HG03457 (cell line): ENCODE data around the gene MT1B.
"Not testable (repeated sequence)": the region's sequence is repeated elsewhere in the genome, so short reads cannot be mapped to it uniquely, and the experiment has no call there.

Experiments used
- ATAC-seq: cut with Tn5 transposase; IDR thresholded peaks from one replicate; pipeline ENCODE4 v1.9.1; 2021; ENCODE audit warnings: moderate number of reproducible peaks; ENCODE audit not compliant: unreplicated experiment

MT1B gene

GRCh38 chr16:56665286-56666261 is 13.9 kb downstream of the MT1B start:
- ATAC-seq: not testable (repeated sequence)

- ATAC-seq: no peak
Observed at GRCh38 chr16:56667581-56668571, 16.2 kb downstream of the MT1B start, which contains the start of gene MT1G. TSS of gene MT1G (minus strand) at chr16:56668065. CDS start at chr16:56667993, 72 bp downstream.

DNA sequence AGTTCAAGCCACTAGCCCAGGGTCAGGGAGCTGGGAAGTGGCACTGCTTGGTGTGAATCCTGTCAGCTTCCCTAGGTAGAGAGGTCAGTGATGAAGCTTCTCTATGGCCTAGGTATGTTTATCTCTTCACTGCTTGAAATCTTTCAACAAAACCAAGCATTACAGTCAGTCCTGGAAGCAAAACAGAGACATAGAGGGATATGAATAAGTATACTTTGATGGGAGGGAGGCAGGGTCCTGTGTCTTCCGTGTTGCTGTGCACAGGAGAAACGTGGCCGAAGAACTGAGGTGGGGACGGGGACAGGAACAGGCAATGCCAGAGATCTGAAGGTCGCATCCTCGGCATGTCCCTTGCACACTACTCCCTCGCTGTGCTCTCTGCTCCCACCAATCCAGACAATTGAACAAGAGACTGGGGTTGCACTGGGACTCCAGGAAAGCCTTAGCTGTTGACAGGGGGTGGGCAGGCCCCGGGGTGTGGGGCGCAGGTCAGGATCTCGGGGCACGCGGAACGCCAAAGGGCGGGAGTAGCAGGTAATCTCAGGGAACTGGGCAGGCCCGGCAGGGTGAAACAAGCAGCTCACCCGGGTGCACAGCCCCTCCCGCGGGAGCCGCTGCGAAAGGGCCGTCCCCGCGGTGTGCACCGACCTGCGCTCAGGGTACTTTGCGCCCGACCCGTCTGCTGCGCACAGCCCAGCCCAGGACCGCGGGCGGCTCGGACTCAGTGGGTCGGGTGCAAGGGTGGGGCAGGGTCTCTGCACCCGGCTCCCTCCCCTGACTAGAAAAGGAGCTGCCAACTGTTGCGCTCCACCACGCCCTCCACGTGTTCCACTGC is 17.5 kb downstream of the MT1B start, which contains the start of gene MT1H:
TSS of gene MT1H (plus strand) at position 810 of the 835 bp plus-strand sequence. CDS start 71 bp downstream, outside the sequence.
- ATAC-seq: no peak

DNA sequence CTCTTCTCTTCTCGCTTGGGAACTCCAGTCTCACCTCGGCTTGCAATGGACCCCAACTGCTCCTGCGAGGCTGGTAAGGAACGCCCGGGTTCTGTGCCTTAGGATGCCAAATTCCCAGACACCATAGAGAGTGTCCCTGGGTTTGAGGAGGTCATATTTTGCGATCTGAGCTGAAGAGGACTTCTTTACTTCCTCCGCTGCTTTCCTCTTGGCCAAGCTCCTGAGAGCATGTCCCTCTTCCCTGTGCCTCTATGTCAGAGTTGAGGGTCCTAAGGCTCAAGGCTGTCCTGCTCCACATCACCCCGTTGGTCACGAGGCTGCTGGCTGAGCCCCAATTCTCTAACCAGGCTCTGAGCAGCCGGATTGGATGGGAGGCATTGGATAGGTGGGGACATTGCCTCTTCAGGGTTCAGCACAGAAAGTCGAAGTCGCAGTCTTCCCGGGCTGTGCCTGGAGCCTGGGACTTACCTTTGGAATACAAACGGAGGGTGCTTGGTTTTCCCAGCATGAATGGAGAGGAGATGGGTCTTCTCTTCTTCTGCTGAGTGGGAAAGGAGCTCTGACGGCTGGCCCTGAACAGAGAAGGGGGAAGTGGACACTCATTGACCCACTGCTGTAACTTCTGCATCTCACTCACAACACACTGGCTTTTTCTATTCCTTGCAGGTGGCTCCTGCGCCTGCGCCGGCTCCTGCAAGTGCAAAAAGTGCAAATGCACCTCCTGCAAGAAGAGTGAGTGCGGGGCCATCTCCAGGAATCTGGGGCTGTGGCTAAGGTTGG is 18.3 kb downstream of the MT1B start:
- ATAC-seq: no peak

- no peak for ATAC-seq
Observed at GRCh38 chr16:56670620-56670934, 18.9 kb downstream of the MT1B start.

DNA sequence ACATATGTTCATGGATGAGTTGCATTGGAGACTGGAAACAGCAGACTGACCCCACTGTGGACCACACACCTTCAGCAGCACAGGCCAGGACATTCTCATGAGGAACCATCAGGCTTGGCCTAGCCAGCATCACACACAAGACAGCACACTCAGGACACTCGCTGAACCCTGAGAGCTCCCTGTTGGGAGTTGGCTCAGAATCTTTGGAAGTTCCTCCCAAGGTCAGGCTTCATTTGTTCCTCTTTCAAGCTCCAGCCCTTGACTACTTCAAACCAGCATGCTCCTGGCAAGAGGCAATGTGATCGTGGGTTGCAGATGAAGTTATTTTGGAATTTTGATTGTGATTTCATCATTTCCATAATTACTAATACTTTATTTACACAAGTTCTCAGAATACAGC is 20.0 kb downstream of the MT1B start:
- not testable (repeated sequence) for ATAC-seq

- not testable (repeated sequence) for ATAC-seq
Observed at GRCh38 chr16:56672171-56672570, 20.5 kb downstream of the MT1B start.

DNA sequence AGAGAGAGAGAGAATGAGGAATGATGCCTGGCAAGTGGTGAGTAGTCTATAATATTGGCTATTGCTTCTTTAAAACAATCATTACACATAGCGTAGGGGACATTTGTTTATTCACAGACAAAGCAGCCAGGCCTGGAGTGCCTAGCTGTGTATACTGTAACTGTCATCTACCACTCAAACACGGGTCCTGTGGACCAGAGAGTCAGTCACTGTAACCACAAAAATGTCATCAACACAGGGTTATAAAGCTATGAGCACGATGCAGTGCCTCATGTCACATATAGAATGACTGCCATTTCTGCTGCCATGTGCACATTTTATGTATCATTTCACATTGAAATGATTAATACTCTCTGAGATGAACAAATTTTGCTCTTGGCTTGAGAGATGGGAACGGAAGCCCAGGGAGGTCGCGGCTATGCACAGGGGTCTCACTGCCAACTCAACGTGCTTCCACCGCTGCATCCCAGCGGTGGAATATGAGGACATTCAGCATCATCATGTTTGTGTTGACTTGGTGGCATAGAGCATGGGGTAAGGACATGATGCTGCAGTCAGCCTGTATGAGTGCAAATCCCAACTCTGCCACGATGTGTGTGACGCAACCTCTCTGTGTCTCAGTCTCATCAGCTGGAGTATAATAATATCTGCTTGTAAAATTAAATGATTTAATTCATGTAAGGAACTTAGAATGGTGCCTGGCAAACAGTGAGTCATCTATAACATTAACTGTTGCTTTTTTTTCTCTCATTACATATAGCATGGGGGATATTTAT is 21.3 kb downstream of the MT1B start:
- no peak for ATAC-seq

GRCh38 chr16:56673921-56674320 is 22.2 kb downstream of the MT1B start:
- no peak for ATAC-seq

DNA sequence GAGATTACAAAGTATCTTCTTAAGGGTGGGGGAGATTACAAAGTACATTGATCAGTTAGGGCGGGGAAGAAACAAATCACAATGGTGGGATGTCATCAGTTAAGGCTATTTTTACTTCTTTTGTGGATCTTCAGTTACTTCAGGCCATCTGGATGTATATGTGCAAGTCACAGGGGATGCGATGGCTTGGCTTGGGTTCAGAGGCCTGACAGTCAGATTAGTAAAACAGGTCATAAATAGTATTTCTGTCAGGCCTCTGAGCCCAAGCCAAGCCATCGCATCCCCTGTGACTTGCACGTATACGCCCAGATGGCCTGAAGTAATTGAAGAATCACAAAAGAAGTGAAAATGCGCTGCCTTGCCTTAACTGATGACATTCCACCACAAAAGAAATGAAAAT is 22.9 kb downstream of the MT1B start:
- ATAC-seq: not testable (repeated sequence)

DNA sequence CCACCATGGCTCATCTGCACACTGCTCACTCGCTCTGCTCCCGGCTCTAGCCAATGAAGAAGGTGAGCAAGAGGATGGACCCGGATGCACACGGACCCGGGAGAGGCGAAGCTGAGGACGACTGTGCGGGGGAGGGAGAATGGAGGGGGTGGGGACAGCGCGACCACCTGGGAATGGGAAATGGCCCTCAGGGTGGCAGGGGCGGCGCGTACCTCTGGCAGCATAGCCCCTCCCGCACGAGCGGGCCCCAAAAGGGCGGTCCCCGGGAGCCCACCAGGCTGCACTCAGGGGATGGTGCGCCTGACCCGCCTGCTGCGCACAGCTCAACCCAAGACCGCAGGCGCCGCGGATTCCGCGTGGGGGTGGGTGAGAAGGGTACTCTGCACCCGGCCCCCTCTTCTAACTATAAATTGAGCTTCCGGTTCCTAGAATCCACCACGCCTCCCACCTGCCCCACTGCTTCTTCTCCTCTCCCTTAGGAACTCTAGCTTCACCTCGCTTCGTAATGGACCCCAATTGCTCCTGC is 24.1 kb downstream of the MT1B start:
- no peak for ATAC-seq

DNA sequence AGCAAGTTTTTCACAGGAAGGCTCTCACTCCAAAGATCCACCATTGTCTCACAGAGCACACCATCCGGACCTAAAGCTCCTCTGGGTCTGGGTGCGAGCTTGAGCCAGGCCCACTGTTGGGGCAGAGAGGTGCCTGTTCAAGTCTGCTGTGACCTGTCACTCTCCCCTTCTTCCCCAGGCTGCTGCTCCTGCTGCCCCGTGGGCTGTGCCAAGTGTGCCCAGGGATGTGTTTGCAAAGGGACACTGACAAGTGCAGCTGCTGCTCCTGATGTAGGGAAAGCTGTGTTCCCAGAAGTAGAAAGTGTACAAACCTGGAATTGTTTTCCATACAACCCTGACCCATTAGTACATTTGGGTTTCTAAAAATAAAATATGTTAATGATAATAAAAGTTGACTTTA is 25.8 kb downstream of the MT1B start:
- no peak for ATAC-seq

DNA sequence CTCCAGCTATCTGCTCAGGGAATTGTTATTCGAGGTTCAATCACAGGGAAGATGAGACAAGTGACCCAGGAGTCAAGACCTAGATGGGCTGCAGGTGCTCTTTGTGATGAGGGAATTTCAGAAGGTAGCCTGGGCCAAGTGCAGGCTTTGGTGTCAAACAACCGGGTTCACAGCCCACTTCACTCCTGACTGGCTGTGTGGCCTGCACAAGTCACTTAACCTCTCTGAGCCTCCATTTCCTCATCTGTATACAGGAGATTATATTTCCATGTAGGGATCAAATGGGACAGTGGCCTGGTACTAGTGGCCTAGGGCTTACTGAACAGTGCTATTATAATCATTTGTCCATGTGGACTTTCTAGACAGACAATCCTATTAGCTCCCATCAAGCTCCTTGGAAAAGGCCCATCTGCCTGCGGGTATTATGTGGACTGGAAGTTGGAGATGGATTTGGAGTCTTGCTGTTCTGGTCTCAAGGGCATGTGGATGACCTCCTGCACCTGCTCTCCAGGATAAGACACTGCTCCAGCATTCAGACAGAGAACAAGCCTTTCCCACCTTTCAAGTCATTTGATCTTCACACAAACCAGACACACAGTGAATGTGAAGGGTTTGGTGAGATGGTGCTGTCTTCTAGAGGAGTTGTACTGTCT is 27.5 kb downstream of the MT1B start:
- ATAC-seq: no peak

GRCh38 chr16:56679818-56680217 is 28.1 kb downstream of the MT1B start:
- ATAC-seq: no peak

- peak; percentile 79 for ATAC-seq
Observed at GRCh38 chr16:56681939-56682702, 30.4 kb downstream of the MT1B start, which contains the start of gene MT1X. TSS of gene MT1X (plus strand) at chr16:56682470. CDS start at chr16:56682541, 71 bp downstream.

- ATAC-seq: no peak
Observed at GRCh38 chr16:56682703-56683397, 31.2 kb downstream of the MT1B start.
